ENCODE measurements around the gene CHKB.
"Not testable (repeated sequence)": the region's sequence is repeated elsewhere in the genome, so short reads cannot be mapped to it uniquely, and the experiment has no call there.

CHKB gene

GRCh38 chr22:50612168-50612527 is 29.5 kb upstream of the CHKB start:
- no peak for FAIRE-seq

DNA sequence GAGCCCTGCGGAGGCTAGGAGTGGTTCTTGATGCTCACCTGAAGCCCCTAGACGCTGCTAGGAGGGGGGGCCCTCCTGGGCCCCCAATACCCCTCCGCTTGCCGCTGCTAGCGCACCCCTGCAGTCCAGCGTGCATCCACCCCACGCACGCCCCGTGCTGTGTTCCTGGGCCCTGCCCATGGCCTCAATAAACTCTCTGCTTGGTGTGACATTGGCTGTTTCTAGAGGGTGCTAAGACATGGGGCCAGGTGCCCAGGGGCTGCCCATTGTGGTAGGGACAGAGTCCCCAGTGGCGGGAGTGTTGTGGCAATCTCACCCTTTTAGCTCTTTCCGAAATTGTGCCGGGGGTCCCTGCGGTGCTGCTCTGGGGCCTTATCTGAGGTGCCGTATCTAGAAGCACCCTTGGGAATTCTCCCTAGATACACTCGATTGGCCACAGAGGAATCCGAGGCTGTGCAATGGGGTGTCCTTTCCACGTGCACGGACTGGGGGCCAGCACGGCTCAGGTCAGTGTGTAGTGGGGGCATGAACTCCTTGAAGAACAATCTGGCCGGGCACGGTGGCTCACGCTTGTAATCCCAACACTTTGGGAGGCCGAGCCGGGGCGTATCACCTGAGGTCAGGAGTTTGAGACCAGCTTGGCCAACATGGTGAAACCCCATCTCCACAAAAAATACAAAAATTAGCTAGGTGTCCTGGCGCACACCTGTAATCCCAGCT is 28.9 kb upstream of the CHKB start:
- FAIRE-seq, result no peak

DNA sequence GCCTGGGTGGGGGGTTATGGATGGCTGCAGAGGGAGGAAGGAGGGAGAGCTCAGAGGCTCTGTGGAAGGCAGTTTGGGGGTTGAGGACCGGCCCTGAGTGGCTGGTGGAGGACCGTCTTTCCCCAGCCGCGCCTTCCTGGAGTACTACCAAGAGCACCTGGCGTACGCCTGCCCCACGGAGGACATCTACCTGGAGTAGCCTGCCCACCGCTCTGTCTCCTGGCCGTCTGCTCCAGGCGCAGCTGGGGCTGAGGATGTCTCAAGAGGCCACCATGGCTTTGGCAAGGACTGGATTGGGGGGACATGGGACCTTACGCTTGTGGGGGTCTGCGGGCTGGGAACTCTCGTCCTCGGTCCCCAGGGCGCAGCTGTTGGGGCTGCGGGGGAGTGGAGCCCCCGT is 27.9 kb upstream of the CHKB start:
- FAIRE-seq, result no peak

DNA sequence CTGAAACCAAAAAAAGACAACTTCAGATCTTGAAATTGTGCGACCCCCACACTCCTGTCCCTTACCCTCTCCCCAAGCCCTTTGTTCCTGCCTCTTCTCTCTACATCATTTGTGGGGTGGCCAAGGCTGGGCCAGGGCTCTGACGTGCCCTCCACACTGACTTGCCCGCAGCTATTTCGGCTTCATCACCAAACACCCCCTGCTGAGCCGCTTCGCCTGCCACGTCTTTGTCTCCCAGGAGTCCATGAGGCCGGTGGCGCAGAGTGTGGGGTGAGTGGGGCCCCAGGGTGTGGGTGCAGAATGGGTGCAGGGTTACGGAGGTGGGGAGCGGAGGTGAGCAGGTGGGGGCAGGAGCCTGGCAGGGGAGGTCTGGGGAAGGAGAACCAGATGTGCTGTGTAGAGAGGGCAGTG is 27.4 kb upstream of the CHKB start:
- no peak for FAIRE-seq

DNA sequence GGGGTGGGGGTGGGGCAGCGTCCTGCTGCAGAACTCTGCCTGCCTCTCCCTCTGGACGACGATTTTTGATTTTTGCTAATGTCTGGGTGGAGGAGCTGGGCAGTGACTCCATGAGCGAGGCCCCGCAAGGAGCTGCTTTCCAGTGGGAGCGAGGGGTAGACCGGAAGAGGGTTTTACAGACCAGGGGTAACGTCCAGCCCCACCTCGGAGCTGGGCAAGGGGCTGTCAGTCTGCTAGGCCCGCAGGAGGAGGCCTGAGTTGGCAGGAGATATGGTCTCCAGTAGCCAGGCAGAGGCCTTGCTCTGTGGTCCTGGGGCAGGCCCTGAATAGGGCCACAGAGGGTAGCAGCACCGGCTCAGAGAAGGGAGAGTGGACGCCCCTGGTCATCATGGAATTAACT is 26.9 kb upstream of the CHKB start:
- no peak for FAIRE-seq

DNA sequence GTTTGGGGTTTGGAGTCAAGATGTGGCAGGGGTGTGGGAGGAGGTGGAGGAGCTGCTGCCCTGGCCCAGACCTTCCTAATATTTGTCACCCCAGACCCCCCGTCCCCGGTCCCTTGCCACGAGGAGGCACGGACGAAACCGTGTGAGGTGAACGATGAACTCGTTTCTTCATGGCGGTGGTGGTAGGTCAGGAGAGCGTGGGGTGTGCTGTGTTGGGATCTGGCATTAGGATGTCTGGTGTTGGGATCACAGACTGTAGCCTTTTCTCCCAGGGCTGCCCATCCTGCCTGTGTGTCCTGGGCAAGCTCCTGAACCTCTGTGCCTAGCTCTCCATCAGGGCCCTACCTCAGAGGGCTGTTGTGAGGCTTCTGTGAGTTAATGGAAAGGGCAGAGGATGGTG is 26.3 kb upstream of the CHKB start:
- no peak for FAIRE-seq

DNA sequence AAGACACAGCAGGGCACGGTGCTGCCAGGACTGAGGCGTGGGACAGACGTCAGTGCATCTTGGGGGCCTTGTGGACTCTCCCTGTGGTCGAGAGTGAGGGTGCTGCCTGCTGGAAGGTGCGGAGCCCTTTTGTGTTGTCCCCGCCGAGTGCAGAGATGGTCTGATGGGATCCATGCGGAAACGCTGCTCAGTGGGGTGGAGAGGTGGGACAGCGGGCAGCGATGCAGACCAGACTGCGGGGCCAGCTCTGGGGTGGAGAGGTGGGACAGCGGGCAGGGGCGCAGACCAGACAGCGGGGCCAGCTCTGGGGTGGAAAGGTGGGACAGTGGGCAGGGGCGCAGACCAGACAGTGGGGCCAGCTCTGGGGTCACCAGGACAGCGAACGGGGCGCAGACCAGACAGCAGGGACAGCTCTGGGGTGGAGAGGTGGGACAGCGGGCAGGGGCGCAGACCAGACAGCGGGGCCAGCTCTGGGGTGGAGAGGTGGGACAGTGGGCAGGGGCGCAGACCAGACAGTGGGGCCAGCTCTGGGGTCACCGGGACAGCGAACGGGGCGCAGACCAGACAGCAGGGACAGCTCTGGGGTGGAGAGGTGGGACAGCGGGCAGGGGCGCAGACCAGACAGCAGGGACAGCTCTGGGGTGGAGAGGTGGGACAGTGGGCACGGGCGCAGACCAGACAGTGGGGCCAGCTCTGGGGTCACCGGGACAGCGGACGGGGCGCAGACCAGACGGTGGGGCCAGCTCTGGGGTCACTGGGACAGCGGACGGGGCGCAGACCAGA is 25.6 kb upstream of the CHKB start:
- FAIRE-seq, result not testable (repeated sequence)

DNA sequence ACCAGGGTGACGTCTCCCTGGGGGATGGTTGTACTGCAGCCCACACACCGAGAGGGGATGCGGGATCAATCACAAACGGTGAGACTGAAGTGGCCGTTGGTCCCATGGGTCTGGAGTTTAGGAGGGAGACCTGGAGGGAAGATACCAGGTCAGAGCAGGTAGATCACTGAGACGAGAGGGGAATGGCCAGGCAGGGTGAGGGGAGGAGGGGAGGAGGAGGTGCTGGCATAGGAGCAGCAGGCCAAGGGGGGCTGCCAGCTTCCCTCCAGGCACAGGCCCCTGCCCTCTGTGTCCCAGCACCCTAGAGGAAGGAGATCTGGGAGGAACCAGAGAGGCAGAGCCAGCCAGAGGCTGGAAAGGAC is 25.0 kb upstream of the CHKB start:
- FAIRE-seq, result no peak

GRCh38 chr22:50606946-50607658 is 24.5 kb upstream of the CHKB start:
- no peak for FAIRE-seq

DNA sequence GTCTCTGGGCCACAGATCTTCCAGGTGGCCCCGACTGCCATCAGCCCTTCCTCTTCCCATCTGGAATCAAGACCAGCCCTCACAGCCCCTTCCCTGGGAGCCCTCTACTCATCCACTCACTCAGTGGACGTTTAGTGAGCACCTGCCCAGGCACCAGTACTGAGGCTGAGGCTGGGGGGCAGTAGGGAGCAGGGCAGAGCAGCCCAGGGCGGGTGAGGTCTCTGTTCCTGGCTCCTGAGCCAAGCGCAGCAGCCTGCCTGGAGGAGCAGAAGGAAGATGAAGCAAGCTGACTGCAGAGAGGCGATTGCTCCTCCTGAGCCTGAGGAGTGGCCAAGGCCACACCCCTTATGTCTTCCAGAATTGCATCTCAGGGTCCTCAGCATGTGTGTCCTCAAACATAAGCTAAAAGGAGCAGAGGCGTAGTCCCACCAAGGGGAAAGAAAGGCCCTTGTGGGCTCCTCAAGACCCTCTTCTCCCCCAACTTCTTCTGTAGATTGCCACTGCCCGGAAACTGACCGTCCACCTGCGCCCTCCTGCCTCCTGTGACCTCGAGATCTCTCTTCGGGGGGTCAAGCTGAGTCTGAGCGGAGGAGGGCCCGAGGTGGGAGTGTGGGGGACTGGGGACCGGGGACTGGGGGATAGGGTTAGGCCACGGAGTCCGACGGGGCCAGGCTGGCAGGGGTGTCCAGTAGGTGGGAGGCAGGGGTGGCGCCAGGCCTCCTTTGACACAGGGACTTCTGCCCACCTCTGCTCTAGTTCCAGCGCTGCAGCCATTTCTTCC is 23.7 kb upstream of the CHKB start:
- no peak for FAIRE-seq

- no peak for FAIRE-seq
Observed at GRCh38 chr22:50605613-50606074, 23.0 kb upstream of the CHKB start.

- FAIRE-seq, result no peak
Observed at GRCh38 chr22:50605002-50605612, 22.5 kb upstream of the CHKB start.

GRCh38 chr22:50604256-50605001 is 21.8 kb upstream of the CHKB start:
- FAIRE-seq, result no peak

GRCh38 chr22:50603511-50604255 is 21.0 kb upstream of the CHKB start:
- FAIRE-seq, result no peak

- no peak for FAIRE-seq
Observed at GRCh38 chr22:50602338-50602700, 19.7 kb upstream of the CHKB start.

GRCh38 chr22:50601669-50602337 is 19.2 kb upstream of the CHKB start:
- no peak for FAIRE-seq

DNA sequence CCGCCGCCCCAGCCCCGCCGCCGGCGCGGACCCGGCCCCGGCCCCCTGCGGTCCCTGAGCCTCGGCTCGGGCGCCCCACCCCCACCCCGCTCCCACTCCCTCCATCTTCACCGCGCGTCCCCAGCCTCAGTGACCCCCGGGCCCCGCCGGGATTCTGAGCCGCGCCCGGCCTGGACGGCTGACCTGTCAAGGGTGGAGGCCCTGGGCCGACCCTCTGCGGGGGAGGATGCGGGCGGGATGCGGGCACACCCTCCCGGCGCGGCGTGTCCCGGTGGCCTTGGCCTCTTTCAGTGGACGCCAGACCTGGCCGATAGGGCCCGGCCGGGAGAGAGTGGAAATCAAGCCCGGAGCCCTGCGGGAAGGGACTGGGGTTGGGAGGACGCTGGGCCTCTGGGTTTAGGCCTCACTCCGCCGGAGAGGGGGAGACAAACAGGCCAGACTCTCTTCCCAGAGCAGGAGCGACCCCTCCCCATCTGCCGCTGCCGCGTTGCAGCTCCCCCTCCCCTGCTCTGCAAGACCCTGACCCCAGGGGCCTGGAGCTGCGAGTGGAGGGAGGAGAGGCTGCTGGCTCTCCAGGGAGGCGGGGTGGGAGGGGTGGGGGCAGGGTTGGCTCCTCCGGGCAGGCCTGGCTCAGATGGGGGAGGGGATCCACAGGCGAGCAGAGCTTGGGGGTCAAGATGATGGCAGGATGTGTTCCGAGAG is 18.5 kb upstream of the CHKB start:
- FAIRE-seq, result no peak

- FAIRE-seq, result no peak
Observed at GRCh38 chr22:50600538-50600937, 17.9 kb upstream of the CHKB start, which contains the start of gene MAPK8IP2. Gene MAPK8IP2 (plus strand): TSS chr22:50600793. CDS start chr22:50600819, 26 bp downstream.

DNA sequence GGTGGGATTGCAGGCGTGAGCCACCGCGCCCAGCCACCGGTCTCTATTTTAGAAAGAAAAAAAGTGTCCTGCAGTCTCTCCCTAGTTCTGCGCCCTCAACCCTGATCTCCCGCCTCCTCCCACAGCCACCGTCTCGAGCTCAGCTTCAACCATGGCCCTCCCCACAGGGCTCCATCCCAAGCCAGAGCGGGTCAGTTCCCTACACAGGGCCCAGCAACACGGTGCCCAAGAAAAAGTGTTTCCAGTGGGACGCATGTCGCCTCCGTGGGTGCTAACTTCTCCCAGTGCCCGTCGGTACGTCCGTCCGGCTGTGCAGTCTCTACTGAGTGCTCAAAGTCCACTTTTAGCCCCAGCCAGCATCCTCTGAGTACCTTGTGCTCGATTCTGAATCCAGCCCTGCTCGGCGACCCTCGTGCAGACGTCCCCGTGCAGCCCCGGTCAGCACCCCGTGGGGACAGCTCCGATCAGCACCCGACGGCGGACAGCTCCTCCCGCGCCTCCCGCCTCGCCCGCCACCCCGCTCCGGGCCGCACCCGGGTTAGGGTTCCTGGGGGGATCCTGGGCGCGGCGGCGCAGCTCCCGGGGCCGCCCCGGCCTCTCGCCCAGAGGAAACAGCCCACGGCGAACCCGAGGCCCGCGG is 17.3 kb upstream of the CHKB start:
- FAIRE-seq, result no peak

Measured in endometrium (tissue), 2 donors.